Thyroid gland (tissue), 4 donors: ENCODE measurements around the gene AGO4.

Experiments
- CTCF ChIP-seq, 6 experiments: fragments of 200-600 bp in 3 of 6; fragments of 450-650 bp in 3 of 6; sonication (generic) in 3 of 6; IDR thresholded peaks; one replicate each; pipeline ENCODE4 v1.5.1; 2016 to 2019; ENCODE audit warnings: antibody characterized with exemption in 6 of 6, mild to moderate bottlenecking in 2 of 6, inconsistent platforms in 1 of 6, moderate library complexity in 1 of 6
- POLR2A ChIP-seq, 2 donors: fragments of 450-650 bp; IDR thresholded peaks; one replicate each; pipeline ENCODE4 v1.6.1; 2017; ENCODE audit warnings: antibody characterized with exemption in 2 of 2, mild to moderate bottlenecking in 2 of 2, moderate library complexity in 1 of 2

GRCh38 chr1:35888255-35888654, 80.4 kb downstream of the AGO4 start:
- TF ChIP-seq CTCF (IDR thresholded peaks at IDR 0.05), result no peak
- no peak for TF ChIP-seq POLR2A (IDR thresholded peaks at IDR 0.05)
